K562 (cell line): ENCODE data around the gene CYB561A3. TPM values are rescaled to one million over a fixed set of nuclear protein-coding genes. Genes with fewer than 3 reads are reported as not detected.

Source experiments
- ATAC-seq: fragments of 200-7000 bp; cut with Tn5 transposase; 3 replicates; pipeline ENCODE4 v1.9.1; 2020; ENCODE audit warnings: moderate library complexity
- Bru-seq: library from RNA; stranded (reverse); fragments of 400-500 nt; gene quantifications from one replicate; lab custom pipeline; 2021; lab: Mats Ljungman, UMichigan
- BruChase-seq, 2 experiments: library from RNA; stranded (reverse); fragments of 400-500 nt; gene quantifications; one replicate each; lab custom pipeline; 2021; lab: Mats Ljungman, UMichigan
- BruUV-seq: library from RNA; stranded (reverse); fragments of 400-500 nt; replicated peaks from 2 replicates; lab custom pipeline; 2021; lab: Mats Ljungman, UMichigan
- CTCF ChIA-PET: fragments of 300-600 bp; formaldehyde crosslinking; extraction: SDS; loops from one replicate; lab custom pipeline; 2021; ENCODE audit warnings: low intra/inter-chr PET ratio; lab: Yijun Ruan, JAX
- POLR2A ChIA-PET: fragments of 300-600, 350-650 bp; sonication (Branson Sonifier 250); formaldehyde crosslinking; extraction: SDS; loops from one replicate; lab custom pipeline; 2021; ENCODE audit warnings: antibody characterized with exemption, inconsistent platforms; lab: Yijun Ruan, JAX
- DNase-seq, 4 experiments: peaks; one replicate each; pipeline versions ENCODE4 v3.0.0 to v3.0.0-alpha.2; 2011 to 2018; ENCODE audit warnings: low spot score in 3 of 4, mixed read lengths in 3 of 4; ENCODE audit errors: extremely low read depth in 1 of 4
- FAIRE-seq: peaks from 2 replicates; lab custom pipeline; 2011; peaks lifted over from hg19 to GRCh38; lab: Jason Lieb, UNC
- H2AFZ ChIP-seq: 2 replicates; pipeline ENCODE4 v1.6.0; 2011; ENCODE audit warnings: low read depth, low read length, control low read depth, inconsistent platforms
- H3K27ac ChIP-seq: fragments of 200-600 bp; 3 replicates; pipeline ENCODE4 v1.8.0; 2011; ENCODE audit warnings: low read depth, mild to moderate bottlenecking, control low read depth, inconsistent platforms, low read length, moderate library complexity, mixed read lengths; ENCODE audit errors: extremely low read depth
- H3K27me3 ChIP-seq, 2 experiments: fragments of 300-600 bp in 1 of 2; 2 replicates in 1 of 2; 3 replicates in 1 of 2; pipeline versions ENCODE4 v1.6.0 to v1.8.0; 2011; ENCODE audit warnings: inconsistent platforms in 2 of 2, low read length in 2 of 2, mild to moderate bottlenecking in 1 of 2, mixed read lengths in 1 of 2, moderate library complexity in 1 of 2; ENCODE audit not compliant: control insufficient read depth in 2 of 2, insufficient read depth in 2 of 2
- H3K36me3 ChIP-seq: fragments of 300-600 bp; 3 replicates; pipeline ENCODE4 v1.8.0; 2011; ENCODE audit warnings: mild to moderate bottlenecking, low read length, inconsistent platforms; ENCODE audit not compliant: control insufficient read depth, insufficient read depth
- H3K4me1 ChIP-seq, 2 experiments: fragments of 200-600 bp in 1 of 2; replicated peaks in 1 of 2; 2 replicates in 1 of 2; 3 replicates in 1 of 2; pipeline versions ENCODE4 v1.5.1 to v1.8.0; 2011; ENCODE audit warnings: inconsistent platforms in 2 of 2, low read length in 2 of 2, mild to moderate bottlenecking in 1 of 2, mixed read lengths in 1 of 2, moderate library complexity in 1 of 2; ENCODE audit not compliant: control insufficient read depth in 2 of 2, insufficient read depth in 2 of 2
- H3K4me2 ChIP-seq: 2 replicates; pipeline ENCODE4 v1.6.1; 2011; ENCODE audit warnings: low read length, control low read depth, inconsistent platforms, mixed read lengths; ENCODE audit not compliant: insufficient read depth
- H3K4me3 ChIP-seq: fragments of 200-600 bp; sonication (generic), shearing (Covaris generic); 2 replicates; pipeline ENCODE4 v1.5.1; 2016; ENCODE audit warnings: control low read depth, inconsistent platforms
- H3K79me2 ChIP-seq: fragments of 200-600 bp; 3 replicates; pipeline ENCODE4 v1.8.0; 2011; ENCODE audit warnings: low read length, inconsistent platforms; ENCODE audit not compliant: control insufficient read depth, insufficient read depth
- H3K9ac ChIP-seq, 2 experiments: 2 replicates each; pipeline versions ENCODE4 v1.6.0 to v1.6.1; 2011; ENCODE audit warnings: low read depth in 2 of 2, low read length in 2 of 2, control low read depth in 1 of 2, inconsistent platforms in 1 of 2, mild to moderate bottlenecking in 1 of 2, mixed read lengths in 1 of 2; ENCODE audit not compliant: insufficient read depth in 1 of 2
- H3K9me1 ChIP-seq: one replicate; pipeline ENCODE4 v1.6.0; 2011; ENCODE audit warnings: inconsistent platforms, mild to moderate bottlenecking, low read length, moderate library complexity; ENCODE audit not compliant: control insufficient read depth, insufficient read depth
- H3K9me3 ChIP-seq: replicated peaks from 2 replicates; pipeline ENCODE4 v1.5.1; 2011; ENCODE audit warnings: low read depth, low read length, inconsistent platforms; ENCODE audit not compliant: control insufficient read depth, insufficient read depth
- H4K20me1 ChIP-seq: replicated peaks from 2 replicates; pipeline ENCODE4 v1.6.1; 2011; ENCODE audit warnings: low read length, inconsistent platforms, mixed read lengths; ENCODE audit not compliant: control insufficient read depth, insufficient read depth
- CCNT2 ChIP-seq: IDR thresholded peaks from 2 replicates; pipeline ENCODE4 v1.6.1; 2011; ENCODE audit warnings: borderline replicate concordance, low read depth, mild to moderate bottlenecking, moderate library complexity, mixed read lengths, low read length; ENCODE audit not compliant: insufficient read length; ENCODE audit errors: extremely low read depth
- MTA1 ChIP-seq: fragments of 450-650 bp; IDR thresholded peaks from 2 replicates; pipeline ENCODE4 v1.6.1; 2017; ENCODE audit warnings: borderline replicate concordance
- MYC ChIP-seq, 2 experiments: fragments of 250-450 bp in 1 of 2; sonication (Bioruptor Pico) in 1 of 2; IDR thresholded peaks; 2 replicates each; pipeline versions ENCODE4 v1.5.1 to v1.6.1; 2012 to 2021; ENCODE audit warnings: low read depth in 2 of 2, borderline replicate concordance in 1 of 2, improper control_type of control experiment in 1 of 2, low read length in 1 of 2, mild to moderate bottlenecking in 1 of 2, moderate library complexity in 1 of 2
- PKNOX1 ChIP-seq: fragments of 450-650 bp; IDR thresholded peaks from 2 replicates; pipeline ENCODE4 v1.6.1; 2016
- SMAD1 ChIP-seq: fragments of 150-350 bp; IDR thresholded peaks from 2 replicates; pipeline ENCODE4 v1.6.1; 2014; ENCODE audit warnings: low read length, low read depth; ENCODE audit not compliant: partially characterized antibody
- ZBTB11 ChIP-seq, 3 experiments: fragments of 200-800 bp in 1 of 3; fragments of 250-450 bp in 1 of 3; fragments of 450-650 bp in 1 of 3; sonication (Bioruptor Pico) in 1 of 3; sonication (Bioruptor generic) in 1 of 3; formaldehyde crosslinking in 1 of 3; IDR thresholded peaks; 2 replicates each; pipeline versions ENCODE4 v1.6.1 to v1.8.0; 2016 to 2022; ENCODE audit warnings: mild to moderate bottlenecking in 2 of 3, missing genetic modification characterization in 2 of 3, missing compliant biosample characterization in 1 of 3, moderate library complexity in 1 of 3
- WGBS: fragments of 100-300 bp; shearing (Covaris generic); methylation state at CpG from one replicate; pipeline ENCODE4 v1.1.6; 2016; ENCODE audit warnings: low coverage, mixed read lengths; ENCODE audit not compliant: insufficient coverage; ENCODE audit errors: missing lambda C conversion rate; 5-methylcytosine and 5-hydroxymethylcytosine counted together
- in situ Hi-C: fragments of 300-500 bp; cut with MboI; formaldehyde crosslinking; loops from 4 replicates; pipeline ENCODE4 v1.15.0; 2018; ENCODE audit warnings: inconsistent platforms, mixed read lengths
- intact Hi-C: fragments of 100-400 bp; cut with micrococcal nuclease; formaldehyde crosslinking; loops from 2 replicates; pipeline ENCODE4 v1.14.2; 2022
- long read RNA-seq, 3 experiments: library from polyadenylated mRNA in 2 of 3; library from RNA in 1 of 3; unstranded in 2 of 3; stranded (forward) in 1 of 3; transcript quantifications; one replicate each; pipeline ENCODE4 v2.0.0, GENCODE V29; 2019 to 2022
- polyA minus RNA-seq, 3 experiments: library from RNA; depleted of rRNA, polyadenylated mRNA; stranded (reverse); fragments of >200 nt; gene quantifications; 2 replicates each; pipeline ENCODE4 v1.2.3, GENCODE V29; 2011
- polyA plus RNA-seq, 8 experiments: library from polyadenylated mRNA; depleted of rRNA in 4 of 8; stranded (reverse) in 5 of 8; unstranded in 3 of 8; fragments of >200 nt; fragmentation: Nextera tagmentation in 2 of 8; fragmentation: Illumina TruSeq in 1 of 8; extraction: Ambion mirVana in 2 of 8; extraction: Trizol in 1 of 8; gene quantifications; 2 replicates each; pipeline versions ENCODE4 v1.2.1 to v1.2.3, GENCODE V29; 2011 to 2014; ENCODE audit warnings: inconsistent platforms in 1 of 8, missing spikeins in 1 of 8
- total RNA-seq, 7 experiments: library from RNA; depleted of rRNA in 6 of 7; stranded (reverse); fragments of >200 nt in 6 of 7; fragmentation: Illumina TruSeq in 2 of 7; extraction: Trizol in 2 of 7; gene quantifications; 2 replicates each; pipeline versions ENCODE4 v1.2.1 to v1.2.3, GENCODE V29; 2011 to 2021; ENCODE audit warnings: low replicate concordance in 1 of 7

The CYB561A3 gene
- 84.8 and 201 TPM in 2 replicates for total RNA-seq (2011; cell fraction: chromatin; rRNA removed; ENCODE audit: low replicate concordance)
- 195 and 226 TPM in 2 replicates for total RNA-seq (2011; cell fraction: nucleolus; rRNA removed)
- 160 and 163 TPM in 2 replicates for total RNA-seq (2011; cell fraction: nucleoplasm; rRNA removed)
- total RNA-seq (2014; rRNA removed) (29.2 and 42.5 TPM in 2 replicates), total RNA-seq (2014; rRNA removed; fragmentation: Illumina TruSeq; extraction: Trizol) (24.9 and 30.4 TPM in 2 replicates), total RNA-seq (2015; rRNA removed; fragmentation: Illumina TruSeq; extraction: Trizol) (36.9 and 37.6 TPM in 2 replicates), total RNA-seq (2021) (59.9 and 70.2 TPM in 2 replicates), polyA plus RNA-seq (2011; rRNA removed) (37.9 and 56.1 TPM in 2 replicates), polyA plus RNA-seq (2014; fragmentation: Illumina TruSeq; extraction: Trizol) (70.2 and 78.9 TPM in 2 replicates), polyA plus RNA-seq (2014; fragmentation: Nextera tagmentation; extraction: Ambion mirVana) (10 to 100 TPM; 30.1 to 44.3 TPM), polyA plus RNA-seq (2014; rRNA removed) (43.0 and 46.7 TPM in 2 replicates), polyA minus RNA-seq (2011; rRNA and poly(A)+ RNA removed) (41.6 and 59.3 TPM in 2 replicates), Bru-seq, nascent RNA (percentile 74 among the genes with signal in this experiment), BruChase-seq, experiment 1, labeled RNA remaining after a 2-hour chase (percentile 65 among the genes with signal in this experiment), BruChase-seq, experiment 2, labeled RNA remaining after a 6-hour chase (percentile 65 among the genes with signal in this experiment)
- polyA plus RNA-seq (2011; cell fraction: cytosol; rRNA removed), result 82.7 and 149 TPM in 2 replicates
- 86.4 and 134 TPM in 2 replicates for polyA plus RNA-seq (2011; cell fraction: nucleus; rRNA removed)
- polyA plus RNA-seq (2012), result 57.1 and 64.6 TPM in 2 replicates
- polyA minus RNA-seq (2011; cell fraction: cytosol; rRNA and poly(A)+ RNA removed), result 30.1 and 37.2 TPM in 2 replicates
- polyA minus RNA-seq (2011; cell fraction: nucleus; rRNA and poly(A)+ RNA removed), result 16.8 and 17.4 TPM in 2 replicates
- long read RNA-seq, experiment 1, transcript CYB561A3-202 (8 exons, 3,205 nt), result minor isoform, 10 of 483 reads
- long read RNA-seq, experiment 1, transcript CYB561A3-201 (7 exons, 3,061 nt), result major isoform, 340 of 483 reads
- long read RNA-seq, experiment 1, transcript CYB561A3-203 (7 exons, 1,803 nt), result minor isoform, 5 of 483 reads
- long read RNA-seq, experiment 1, transcript CYB561A3-206 (2 exons, 1,827 nt), result minor isoform, 5 of 483 reads
- long read RNA-seq, experiment 1, partial matches to known transcripts, result 32 of 483 reads
- long read RNA-seq, experiment 1, other reads (novel, unspliced or antisense), result 90 of 483 reads
- long read RNA-seq, experiment 2, transcript CYB561A3-201 (7 exons, 3,061 nt), result major isoform, 67 of 113 reads
- long read RNA-seq, experiment 2, partial matches to known transcripts, result 9 of 113 reads
- long read RNA-seq, experiment 2, other reads (novel, unspliced or antisense), result 30 of 113 reads
- long read RNA-seq, experiment 3, transcript CYB561A3-201 (7 exons, 3,061 nt), result major isoform, 63 of 89 reads
- long read RNA-seq, experiment 3, partial matches to known transcripts, result 6 of 89 reads
- long read RNA-seq, experiment 3, other reads (novel, unspliced or antisense), result 19 of 89 reads

- peak within 1 kb of the TSS; percentile 98 for H2AFZ ChIP-seq
- intact Hi-C loops (loop anchor here (2.0 kb wide), 1 partner anchor 29 kb away; the partner anchor contains the start of genes DDB1 and TKFC), in situ Hi-C loops (no loop called here)
- H4K20me1 ChIP-seq, result no peaks in the 10 kb centered on the region
- H3K4me2 ChIP-seq, result peak within 1 kb of the TSS; percentile 100
- WGBS, result under 1% methylated on average over 62 of the region's 63 CpGs
- FAIRE-seq, result peak; percentile 78
- peaks cover 24 to 36% of the 10 kb centered on the region in 2 experiments for H3K4me1 ChIP-seq
- H3K4me3 ChIP-seq, result peak within 1 kb of the TSS; percentile 67
- H3K36me3 ChIP-seq, result peaks cover 37% of the 10 kb centered on the region
- no peaks in the 10 kb centered on the region for H3K27me3 ChIP-seq
- ATAC-seq, result peak; percentile 94
- BruUV-seq, result no TSS peak
- peak within 1 kb of the TSS; percentile 97 to 99 for H3K9ac ChIP-seq
- no peaks in the 10 kb centered on the region for H3K9me3 ChIP-seq
- H3K27ac ChIP-seq, result peak within 1 kb of the TSS; percentile 96
- ChIA-PET POLR2A (interaction anchor here (0.5 to 4.6 kb wide), 28 partner anchors 9 to 1230 kb away, joined by 3 to 37 read pairs (median 3); partner anchors contain the start of genes CPSF7, DDB1, SDHAF2 and TKFC), CTCF (no interaction called here)
- H3K79me2 ChIP-seq, result peaks cover 64% of the 10 kb centered on the region
- H3K9me1 ChIP-seq, result no peaks in the 10 kb centered on the region
- peak; percentile 90 to 96 (median 91) for DNase-seq
- TF ChIP-seq MYC (IDR thresholded peaks at IDR 0.05; ENCODE audit: low read depth, low read length) (peak; percentile 87), MYC (CRISPR knock-in tag; IDR thresholded peaks at IDR 0.05; ENCODE audit: borderline replicate concordance, low read depth) (peak; percentile 76; the same call in 1 of the 2 replicates), MTA1 (0 out of 2 replicates have a peak, but pooled peaks have one; percentile 58), PKNOX1 (peak; percentile 93), SMAD1 (peak; percentile 70), ZBTB11 (CRISPR knock-in tag; IDR thresholded peaks at IDR 0.05) (peak; percentile 71 to 97 (median 82); a peak in 5 of 6 replicates), CCNT2 (peak; percentile 53)
Measured at GRCh38 chr11:61361741-61362541, at the start of gene CYB561A3, which contains the start of gene TMEM138. CYB561A3 (minus strand) TSS chr11:61361882; CDS start chr11:61356713, 5,169 bp downstream. TMEM138 (plus strand) TSS chr11:61362374; CDS start chr11:61364391, 2,017 bp downstream.
